ENCODE measurements around the gene STPG1.
"Not testable (repeated sequence)": the region's sequence is repeated elsewhere in the genome, so short reads cannot be mapped to it uniquely, and the experiment has no call there.

Gene STPG1

GRCh38 chr1:24413350-24414163 lies at the start of gene STPG1:
Gene STPG1 (minus strand): TSS chr1:24413782. CDS start chr1:24401388, 12,394 bp downstream.
- peak; percentile 72 for FAIRE-seq
- DNase-seq (ENCODE audit: insufficient read length, low spot score), result peak; percentile 94

GRCh38 chr1:24462128-24462527 lies 48.5 kb upstream of the STPG1 start:
- DNase-seq (ENCODE audit: insufficient read length, low spot score); FAIRE-seq: not testable (repeated sequence)

DNA sequence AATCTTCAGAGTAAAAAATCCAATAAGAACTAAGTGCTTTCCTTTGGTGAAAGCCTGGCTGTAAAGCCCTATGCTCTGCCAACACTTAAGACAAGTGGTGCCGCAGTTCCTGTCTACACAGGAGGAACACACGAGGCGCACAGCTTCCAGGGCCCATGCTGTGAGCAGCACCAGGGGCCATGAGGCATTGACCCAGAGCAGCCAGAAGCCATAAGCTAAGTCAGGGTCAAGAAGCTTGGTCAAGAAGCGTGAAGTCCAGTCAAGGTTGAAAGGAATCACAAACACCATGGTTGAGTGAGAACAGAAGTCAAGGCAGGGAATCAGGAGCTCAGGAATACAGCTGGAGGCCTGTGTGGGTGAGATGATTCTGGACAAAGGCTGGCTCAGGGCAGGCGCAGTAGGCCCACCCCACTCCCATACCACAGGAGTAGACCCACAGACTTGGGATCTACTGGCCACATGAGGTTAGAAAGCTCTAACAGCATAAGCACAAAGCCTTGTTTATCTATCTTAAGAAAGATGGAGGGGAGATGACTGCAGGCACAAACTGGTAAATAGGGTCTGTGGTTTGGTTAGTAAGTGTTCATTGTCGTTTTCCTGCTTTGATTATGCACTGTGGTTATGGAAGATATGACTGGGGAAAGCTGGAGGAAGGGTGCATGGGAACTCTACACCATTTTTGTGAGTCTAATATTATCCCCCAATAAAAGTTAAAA lies 46.1 kb upstream of the STPG1 start:
- no peak for DNase-seq (ENCODE audit: insufficient read length, low spot score)
- no peak for FAIRE-seq

GRCh38 chr1:24457866-24458265 lies 44.3 kb upstream of the STPG1 start:
- DNase-seq (ENCODE audit: insufficient read length, low spot score) (no peak), FAIRE-seq (no peak)

- DNase-seq (ENCODE audit: insufficient read length, low spot score) (no peak), FAIRE-seq (no peak)
Observed at GRCh38 chr1:24455272-24455671, 41.7 kb upstream of the STPG1 start.

- FAIRE-seq (no peak), DNase-seq (ENCODE audit: insufficient read length, low spot score) (no peak)
Observed at GRCh38 chr1:24454673-24455072, 41.1 kb upstream of the STPG1 start.

DNA sequence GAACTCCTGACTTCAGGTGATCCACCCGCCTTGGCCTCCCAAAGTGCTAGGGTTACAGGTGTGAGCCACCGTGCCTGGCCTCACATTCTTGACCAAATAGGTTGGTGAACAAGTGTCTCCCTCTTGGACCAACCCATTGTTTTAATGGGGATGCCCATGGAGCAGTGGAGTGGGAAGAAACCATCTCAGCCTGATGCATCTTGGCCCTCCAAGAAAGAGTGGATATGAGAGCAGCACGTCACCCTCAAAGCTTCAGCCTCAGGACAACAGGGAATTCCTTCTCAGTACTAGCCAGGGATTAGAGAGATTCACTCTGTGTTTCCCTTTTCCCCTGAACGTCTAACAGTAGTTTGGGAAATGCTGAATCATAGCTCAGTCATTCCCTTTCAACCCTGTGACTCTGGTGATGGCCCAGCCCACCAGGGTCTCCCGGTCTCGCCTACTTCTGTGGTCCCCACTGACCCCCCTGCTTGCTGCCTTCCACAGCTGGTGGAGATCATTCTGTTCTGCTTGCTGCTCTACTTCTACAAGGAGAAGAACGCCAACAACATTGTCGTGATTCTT lies 39.4 kb upstream of the STPG1 start:
- FAIRE-seq, result no peak
- no peak for DNase-seq (ENCODE audit: insufficient read length, low spot score)

DNA sequence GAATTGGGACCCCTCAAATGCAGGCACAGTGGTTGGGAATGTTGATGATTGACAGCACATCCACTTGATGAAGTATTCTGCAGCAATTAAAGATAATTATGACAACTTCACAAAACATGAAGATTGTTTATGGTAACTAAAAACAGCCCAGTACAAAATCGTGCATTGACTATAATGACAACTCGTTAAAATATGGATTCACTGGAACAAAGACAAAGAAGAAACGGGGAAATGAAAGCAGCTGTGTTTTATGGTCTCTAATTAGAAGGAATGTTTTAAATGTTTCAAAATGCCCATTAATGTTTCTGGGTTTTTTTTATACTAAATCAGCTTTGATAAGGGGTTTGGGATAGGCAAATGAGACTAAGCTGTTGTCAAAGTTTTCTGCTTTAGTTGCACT lies 38.2 kb upstream of the STPG1 start:
- DNase-seq (ENCODE audit: insufficient read length, low spot score) (no peak), FAIRE-seq (no peak)

DNA sequence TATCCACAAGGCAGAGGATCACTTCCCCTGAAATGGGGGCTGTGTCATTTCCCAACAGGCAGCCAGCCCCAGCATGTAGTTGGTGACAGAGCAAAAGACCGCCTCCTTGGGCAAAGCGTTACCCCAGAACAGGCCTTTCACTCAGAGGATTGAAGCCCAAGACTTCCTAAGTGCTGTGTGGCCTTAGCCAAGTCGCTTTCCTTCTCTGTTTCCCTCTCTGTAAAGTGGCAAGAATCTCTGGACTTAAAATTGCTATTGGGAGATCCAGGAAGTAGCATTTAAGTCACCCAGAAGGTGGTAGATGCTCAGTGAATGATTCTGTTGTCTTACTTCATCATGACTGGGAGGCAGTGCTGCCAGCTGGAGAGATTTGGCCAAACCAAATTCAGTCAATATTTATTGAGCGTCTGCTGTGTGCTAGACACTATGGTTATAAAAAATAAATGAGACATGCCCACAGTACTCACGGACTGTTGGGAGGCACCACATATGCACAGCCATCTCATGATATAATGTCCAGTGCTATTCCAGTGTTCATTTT lies 37.3 kb upstream of the STPG1 start:
- FAIRE-seq (no peak), DNase-seq (ENCODE audit: insufficient read length, low spot score) (no peak)

GRCh38 chr1:24450316-24450715 lies 36.7 kb upstream of the STPG1 start:
- no peak for FAIRE-seq

GRCh38 chr1:24446446-24446845 lies 32.9 kb upstream of the STPG1 start:
- FAIRE-seq; DNase-seq (ENCODE audit: insufficient read length, low spot score): not testable (repeated sequence)

More at GRCh38 chr1:24450316-24450715, 36.7 kb upstream of the STPG1 start:
- DNase-seq (ENCODE audit: insufficient read length, low spot score), result no peak

DNA sequence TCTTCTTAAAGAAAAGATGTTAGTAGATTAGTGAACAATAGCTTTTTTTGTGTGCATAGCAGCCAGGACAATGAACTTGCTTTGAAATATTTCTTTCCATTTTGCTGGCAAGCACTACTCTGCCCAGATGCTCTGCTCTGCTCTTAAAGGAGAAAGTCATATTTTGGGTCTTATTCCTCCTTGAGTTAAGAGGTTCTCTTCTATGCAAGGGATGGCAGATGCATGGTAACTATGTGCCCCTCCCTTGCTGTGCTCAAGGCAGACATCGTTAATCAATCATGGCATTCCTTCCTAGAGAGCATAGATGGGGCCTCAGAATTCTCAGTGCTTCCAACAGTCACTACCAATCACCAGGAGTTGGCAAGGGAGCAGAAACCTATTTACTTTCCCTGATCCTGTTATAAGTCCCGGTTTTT lies 29.7 kb upstream of the STPG1 start:
- DNase-seq (ENCODE audit: insufficient read length, low spot score) (peak; percentile 10), FAIRE-seq (no peak)

DNA sequence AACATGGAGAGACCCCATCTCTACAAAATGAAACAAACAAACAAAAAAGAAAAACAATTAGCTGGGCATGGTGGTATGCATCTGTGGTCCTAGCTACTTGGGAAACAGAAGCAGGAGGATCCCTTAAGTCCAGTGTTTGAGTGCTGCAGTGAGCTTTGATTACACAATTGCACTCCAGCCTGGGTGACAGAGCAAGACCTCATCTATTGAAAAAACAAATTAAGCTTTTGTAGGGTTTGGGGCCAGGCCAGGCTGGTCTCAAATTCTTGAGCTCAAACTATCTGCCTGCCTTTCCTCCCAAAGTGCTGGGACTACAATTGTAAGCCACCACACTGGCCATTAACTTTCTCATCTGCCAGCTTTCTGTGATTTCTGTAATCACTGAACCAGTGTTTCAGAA lies 29.2 kb upstream of the STPG1 start:
- no peak for DNase-seq (ENCODE audit: insufficient read length, low spot score)
- FAIRE-seq, result no peak

GRCh38 chr1:24441996-24442668 lies 28.6 kb upstream of the STPG1 start:
- DNase-seq (ENCODE audit: insufficient read length, low spot score) (no peak), FAIRE-seq (no peak)

DNA sequence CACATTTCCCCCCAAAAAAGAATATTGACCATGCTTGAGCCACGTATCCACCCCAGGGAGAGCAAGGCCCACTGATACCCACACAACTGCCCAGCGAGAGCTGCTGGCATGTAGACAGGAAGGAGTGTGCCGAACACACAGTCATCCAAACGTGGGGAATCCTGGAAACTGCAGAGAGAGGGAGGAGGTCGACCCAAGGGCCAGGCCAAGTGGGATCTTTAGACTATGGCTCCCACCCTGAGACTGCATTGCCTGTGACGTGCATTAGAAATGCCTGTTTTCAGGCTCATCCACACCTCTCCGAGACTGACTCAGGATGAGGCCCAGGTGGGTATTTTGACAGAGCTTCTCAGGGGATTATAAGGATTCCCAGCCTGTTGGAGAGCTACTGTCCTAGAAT lies 27.9 kb upstream of the STPG1 start:
- DNase-seq (ENCODE audit: insufficient read length, low spot score) (no peak), FAIRE-seq (no peak)

DNA sequence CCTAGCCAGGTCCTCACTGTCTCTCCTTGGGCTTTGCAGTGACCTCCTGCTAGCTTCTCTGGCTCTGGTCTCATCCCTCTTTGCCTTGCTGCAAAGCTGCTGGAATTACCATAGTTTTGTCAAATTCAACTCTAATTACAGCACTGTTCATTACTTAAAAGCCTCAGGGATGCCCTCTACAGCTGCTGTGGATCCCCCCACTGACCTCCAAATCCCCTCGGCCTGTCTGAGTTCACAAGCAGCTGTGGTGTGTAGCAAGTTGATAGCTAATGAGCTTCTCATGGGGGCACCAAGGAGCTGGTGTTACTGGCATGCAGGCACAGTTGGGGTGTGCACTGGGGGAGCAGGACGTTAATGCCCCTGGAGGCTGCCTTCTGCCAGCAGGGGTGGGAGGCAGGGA lies 26.9 kb upstream of the STPG1 start:
- FAIRE-seq (no peak), DNase-seq (ENCODE audit: insufficient read length, low spot score) (no peak)

GRCh38 chr1:24438423-24438901 lies 24.9 kb upstream of the STPG1 start:
- DNase-seq (ENCODE audit: insufficient read length, low spot score) (no peak), FAIRE-seq (no peak)

- no peak for DNase-seq (ENCODE audit: insufficient read length, low spot score)
- FAIRE-seq, result no peak
Observed at GRCh38 chr1:24437631-24438396, 24.2 kb upstream of the STPG1 start.

DNA sequence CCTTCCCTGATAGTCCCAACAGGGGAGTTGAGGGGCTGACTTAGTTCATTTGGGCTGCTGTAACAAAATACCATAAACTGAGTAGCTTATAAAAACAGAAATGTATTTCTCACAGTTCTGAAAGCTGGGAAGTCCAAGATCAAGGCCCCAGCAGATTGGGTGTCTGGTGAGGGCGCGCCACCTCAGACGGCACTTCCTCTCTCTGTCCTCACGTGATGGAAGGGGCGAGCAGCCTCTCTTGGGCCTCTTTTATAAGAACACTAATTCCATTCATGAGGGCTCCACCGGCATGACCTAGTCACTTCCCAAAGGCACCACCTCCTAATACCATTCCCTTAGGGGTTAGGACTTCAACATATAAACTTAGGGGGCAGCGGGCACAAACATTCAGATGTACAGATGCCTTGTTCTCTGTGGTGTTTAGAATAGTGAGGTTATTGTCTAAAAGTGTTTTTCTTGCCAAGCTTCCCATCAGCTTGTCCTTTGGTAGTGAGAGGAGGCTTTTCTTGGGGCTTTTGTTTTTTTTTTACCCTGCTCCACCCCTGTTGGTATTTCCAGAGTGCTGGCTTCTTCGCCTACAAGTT lies 22.3 kb upstream of the STPG1 start:
- DNase-seq (ENCODE audit: insufficient read length, low spot score) (no peak), FAIRE-seq (no peak)

DNA sequence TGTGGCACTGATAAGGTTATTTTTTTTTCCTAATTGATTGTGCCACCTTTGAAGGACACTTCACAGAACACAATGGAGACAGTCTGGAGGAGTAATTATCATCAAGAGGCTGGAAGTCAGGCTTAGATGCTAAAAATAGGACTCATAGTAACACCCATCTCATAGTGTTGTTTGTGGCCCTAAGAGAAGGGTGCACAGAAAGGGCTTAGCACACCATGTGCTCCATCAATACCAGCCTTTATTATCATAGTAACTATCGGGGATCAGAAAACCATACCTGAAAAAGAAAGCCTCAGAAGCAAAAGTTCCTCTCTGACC lies 13.9 kb upstream of the STPG1 start:
- no peak for DNase-seq (ENCODE audit: insufficient read length, low spot score)
- no peak for FAIRE-seq
